Glutamatergic neuron (in vitro differentiated cells): Measurements from ENCODE around the gene DHRS4. TPM values are rescaled to one million over a fixed set of nuclear protein-coding genes. Genes with fewer than 3 reads are reported as not detected.

ENCODE experiments used
- DNase-seq: peaks from one replicate; pipeline ENCODE4 v3.0.0; 2022
- H3K27ac Mint-ChIP-seq: one replicate; pipeline ENCODE4 v1.8.0; 2020; ENCODE audit warnings: mild to moderate bottlenecking, mixed read lengths, inconsistent platforms; ENCODE audit not compliant: unreplicated experiment
- H3K27me3 Mint-ChIP-seq: one replicate; pipeline ENCODE4 v1.8.0; 2020; ENCODE audit warnings: mild to moderate bottlenecking, moderate library complexity, mixed read lengths, inconsistent platforms; ENCODE audit not compliant: unreplicated experiment
- H3K36me3 Mint-ChIP-seq: one replicate; pipeline ENCODE4 v1.8.0; 2020; ENCODE audit warnings: mild to moderate bottlenecking, mixed read lengths, inconsistent platforms; ENCODE audit not compliant: unreplicated experiment
- H3K4me1 Mint-ChIP-seq: one replicate; pipeline ENCODE4 v1.8.0; 2020; ENCODE audit warnings: mild to moderate bottlenecking, low read depth, mixed read lengths, inconsistent platforms; ENCODE audit not compliant: unreplicated experiment
- H3K4me3 Mint-ChIP-seq: one replicate; pipeline ENCODE4 v1.8.0; 2020; ENCODE audit warnings: mild to moderate bottlenecking, mixed read lengths, inconsistent platforms; ENCODE audit not compliant: unreplicated experiment
- H3K9me3 Mint-ChIP-seq: one replicate; pipeline ENCODE4 v1.8.0; 2020; ENCODE audit warnings: mild to moderate bottlenecking, moderate library complexity, mixed read lengths, inconsistent platforms; ENCODE audit not compliant: unreplicated experiment
- CTCF ChIP-seq: fragments of 200-600 bp; sonication (generic); IDR thresholded peaks from one replicate; pipeline ENCODE4 v1.5.0; 2021; ENCODE audit not compliant: partially characterized antibody, unreplicated experiment
- total RNA-seq: library from RNA; stranded (reverse); fragmentation: NEBNext Ultra II Directional; extraction: Animal tissue kit (Norgen Biotek cat#: 25700); gene quantifications from one replicate; pipeline ENCODE4 v1.2.1, GENCODE V29; 2021; ENCODE audit not compliant: unreplicated experiment

DHRS4 gene
- total RNA-seq, 1 donor from 2014 or later = 6.1 TPM

GRCh38 chr14:23916004-23916403, 37.6 kb upstream of the DHRS4 start:
- Mint-ChIP-seq H3K36me3 (peaks cover 10% of the 10 kb centered on the region), H3K4me1 (no peaks in the 10 kb centered on the region), H3K4me3 (no peak overlapping the region), H3K9me3 (no peaks in the 10 kb centered on the region), H3K27me3 (peaks cover 2% of the 10 kb centered on the region), H3K27ac (no peak overlapping the region)
- TF ChIP-seq CTCF = no peak
- DNase-seq = no peak

- peaks cover 10% of the 10 kb centered on the region for H3K36me3 Mint-ChIP-seq
- H3K9me3 Mint-ChIP-seq = no peaks in the 10 kb centered on the region
- H3K27ac Mint-ChIP-seq = no peak overlapping the region
- H3K4me3 Mint-ChIP-seq = no peak overlapping the region
- no peaks in the 10 kb centered on the region for H3K4me1 Mint-ChIP-seq
- peaks cover 2% of the 10 kb centered on the region for H3K27me3 Mint-ChIP-seq
- TF ChIP-seq CTCF = no peak
- DNase-seq = no peak
These were observed 37.1 kb upstream of the DHRS4 start for GRCh38 chr14:23916446-23916845.

DNA sequence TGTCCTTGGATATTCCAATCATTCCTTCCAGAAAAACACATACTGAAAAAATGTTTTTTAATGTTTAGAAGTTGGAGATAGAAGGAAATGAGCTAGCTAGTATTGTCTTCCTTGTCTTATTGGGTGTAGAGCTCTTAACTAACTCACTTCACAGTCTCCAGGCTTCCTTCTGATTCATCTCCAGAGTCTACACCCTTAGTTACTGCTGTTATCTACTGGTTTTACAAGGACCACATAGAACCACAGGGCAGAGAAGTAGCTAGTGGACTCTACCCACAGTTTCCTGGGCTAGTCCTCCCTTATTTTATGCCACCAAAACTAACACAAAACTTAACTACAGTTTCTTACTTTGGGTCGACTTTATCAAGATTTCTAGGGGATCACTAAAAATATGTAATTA, 31.0 kb upstream of the DHRS4 start:
- H3K27ac Mint-ChIP-seq = no peak overlapping the region
- H3K36me3 Mint-ChIP-seq = no peaks in the 10 kb centered on the region
- H3K4me1 Mint-ChIP-seq = no peaks in the 10 kb centered on the region
- no peak overlapping the region for H3K4me3 Mint-ChIP-seq
- TF ChIP-seq CTCF = no peak
- DNase-seq = no peak
- H3K27me3 Mint-ChIP-seq = peaks cover 1% of the 10 kb centered on the region
- H3K9me3 Mint-ChIP-seq = peaks cover 4% of the 10 kb centered on the region

DNA sequence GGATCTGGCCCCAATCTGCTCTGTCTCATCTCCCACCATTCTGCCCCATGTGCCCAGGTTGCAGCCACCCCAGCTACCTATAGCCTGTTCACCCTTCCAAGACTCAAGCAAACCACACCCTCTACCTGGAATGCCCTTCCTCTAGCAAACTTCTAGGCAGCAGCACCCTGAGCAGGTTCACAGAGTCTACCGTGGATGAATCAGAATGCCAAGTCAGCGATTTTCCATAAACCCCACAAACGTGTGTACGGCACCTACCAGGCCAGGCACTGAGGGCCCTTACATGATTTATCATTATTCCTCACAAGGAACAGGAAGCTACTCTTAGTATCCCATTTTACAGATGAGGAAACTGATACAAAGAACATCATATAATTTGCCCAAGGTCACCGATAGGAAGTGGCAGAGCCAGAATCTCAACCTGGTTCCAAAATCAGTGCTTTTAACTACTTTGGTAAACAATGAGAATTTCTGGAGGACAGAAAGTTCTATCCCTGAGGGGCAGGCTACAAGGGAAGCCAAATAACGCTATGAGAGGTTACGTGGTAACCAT, 28.0 kb upstream of the DHRS4 start:
- H3K36me3 Mint-ChIP-seq = no peaks in the 10 kb centered on the region
- DNase-seq = no peak
- peaks cover 1% of the 10 kb centered on the region for H3K27me3 Mint-ChIP-seq
- TF ChIP-seq CTCF = no peak
- H3K27ac Mint-ChIP-seq = no peak overlapping the region
- H3K9me3 Mint-ChIP-seq = peaks cover 4% of the 10 kb centered on the region
- no peaks in the 10 kb centered on the region for H3K4me1 Mint-ChIP-seq
- H3K4me3 Mint-ChIP-seq = no peak overlapping the region

- DNase-seq = no peak
- Mint-ChIP-seq H3K9me3 (peaks cover 4% of the 10 kb centered on the region), H3K4me3 (no peak overlapping the region), H3K27ac (no peak overlapping the region), H3K27me3 (peaks cover 5% of the 10 kb centered on the region), H3K4me1 (no peaks in the 10 kb centered on the region), H3K36me3 (no peaks in the 10 kb centered on the region)
- no peak for TF ChIP-seq CTCF
These were observed 27.0 kb upstream of the DHRS4 start for GRCh38 chr14:23926543-23926942.
